ENCODE results near the gene CERS6.

GRCh38 chr2:168770796-168771195 lies 314.7 kb downstream of the CERS6 start:
- no peak for TF ChIP-seq CHD2 (IDR thresholded peaks at IDR 0.05; ENCODE audit: low read length)
- TF ChIP-seq, protein P1, sequence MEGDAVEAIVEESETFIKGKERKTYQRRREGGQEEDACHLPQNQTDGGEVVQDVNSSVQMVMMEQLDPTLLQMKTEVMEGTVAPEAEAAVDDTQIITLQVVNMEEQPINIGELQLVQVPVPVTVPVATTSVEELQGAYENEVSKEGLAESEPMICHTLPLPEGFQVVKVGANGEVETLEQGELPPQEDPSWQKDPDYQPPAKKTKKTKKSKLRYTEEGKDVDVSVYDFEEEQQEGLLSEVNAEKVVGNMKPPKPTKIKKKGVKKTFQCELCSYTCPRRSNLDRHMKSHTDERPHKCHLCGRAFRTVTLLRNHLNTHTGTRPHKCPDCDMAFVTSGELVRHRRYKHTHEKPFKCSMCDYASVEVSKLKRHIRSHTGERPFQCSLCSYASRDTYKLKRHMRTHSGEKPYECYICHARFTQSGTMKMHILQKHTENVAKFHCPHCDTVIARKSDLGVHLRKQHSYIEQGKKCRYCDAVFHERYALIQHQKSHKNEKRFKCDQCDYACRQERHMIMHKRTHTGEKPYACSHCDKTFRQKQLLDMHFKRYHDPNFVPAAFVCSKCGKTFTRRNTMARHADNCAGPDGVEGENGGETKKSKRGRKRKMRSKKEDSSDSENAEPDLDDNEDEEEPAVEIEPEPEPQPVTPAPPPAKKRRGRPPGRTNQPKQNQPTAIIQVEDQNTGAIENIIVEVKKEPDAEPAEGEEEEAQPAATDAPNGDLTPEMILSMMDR (IDR thresholded peaks at IDR 0.05; ENCODE audit: control extremely low read depth in 1 of 3, insufficient read depth in 1 of 3, low read depth in 1 of 3, low read length in 3 of 3) = no peak
- TF ChIP-seq POLR2A (IDR thresholded peaks at IDR 0.05; ENCODE audit: control extremely low read depth in 1 of 2, low read depth in 2 of 2, low read length in 2 of 2) = no peak
- TF ChIP-seq CEBPB (IDR thresholded peaks at IDR 0.05; ENCODE audit: low read depth, low read length) = no peak
- TF ChIP-seq NRF1 (IDR thresholded peaks at IDR 0.05; ENCODE audit: low read depth, low read length) = no peak
- TF ChIP-seq CTBP2 (IDR thresholded peaks at IDR 0.05; ENCODE audit: borderline replicate concordance, insufficient read depth, insufficient read length, low read length) = no peak
